HG02981 (cell line): ENCODE results near the gene POMZP3.
"Not testable (repeated sequence)": the region's sequence is repeated elsewhere in the genome, so short reads cannot be mapped to it uniquely, and the experiment has no call there.

Experiments used
- ATAC-seq: cut with Tn5 transposase; IDR thresholded peaks from one replicate; pipeline ENCODE4 v1.9.1; 2021; ENCODE audit warnings: mild to moderate bottlenecking, moderate library complexity; ENCODE audit not compliant: unreplicated experiment

Gene POMZP3

DNA sequence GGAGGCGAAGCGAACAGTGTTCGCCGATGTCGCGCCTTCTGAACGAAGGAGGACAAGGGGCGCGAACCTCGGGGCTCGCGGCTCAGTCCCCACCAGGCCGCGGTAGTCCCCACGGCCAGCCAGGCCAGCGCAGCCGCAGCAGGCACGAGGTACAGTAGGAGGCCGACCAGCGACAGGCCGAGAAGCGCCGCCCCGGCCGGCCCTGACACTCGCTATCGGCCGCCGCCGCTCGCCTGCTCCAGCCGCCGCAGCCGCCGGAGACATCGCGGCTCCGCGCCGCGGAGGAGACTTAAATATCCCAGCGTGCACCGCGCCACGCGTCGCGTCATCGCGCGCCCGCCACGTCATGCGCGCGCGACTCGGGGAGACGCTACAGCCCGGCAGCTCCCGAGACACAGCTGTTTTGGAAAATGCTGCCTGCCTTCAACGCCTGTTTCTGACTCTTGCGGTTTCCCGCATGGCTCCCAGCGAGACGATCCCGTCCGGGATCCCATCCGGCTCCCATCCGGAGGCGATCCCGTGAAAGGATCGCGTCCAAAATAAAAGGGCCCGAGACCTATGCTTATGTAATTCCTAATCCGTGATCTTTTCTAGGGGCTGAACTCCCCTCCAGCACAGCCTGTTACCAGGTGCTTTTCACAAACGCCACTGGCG, at the start of gene POMZP3:
Gene POMZP3 (minus strand): TSS at position 291 of the 654 bp plus-strand sequence. CDS start 1,215 bp downstream, outside the sequence.
- peak; percentile 81 for ATAC-seq

GRCh38 chr7:76675783-76676182, 48.7 kb upstream of the POMZP3 start:
- not testable (repeated sequence) for ATAC-seq

GRCh38 chr7:76673346-76673745, 46.3 kb upstream of the POMZP3 start:
- not testable (repeated sequence) for ATAC-seq

DNA sequence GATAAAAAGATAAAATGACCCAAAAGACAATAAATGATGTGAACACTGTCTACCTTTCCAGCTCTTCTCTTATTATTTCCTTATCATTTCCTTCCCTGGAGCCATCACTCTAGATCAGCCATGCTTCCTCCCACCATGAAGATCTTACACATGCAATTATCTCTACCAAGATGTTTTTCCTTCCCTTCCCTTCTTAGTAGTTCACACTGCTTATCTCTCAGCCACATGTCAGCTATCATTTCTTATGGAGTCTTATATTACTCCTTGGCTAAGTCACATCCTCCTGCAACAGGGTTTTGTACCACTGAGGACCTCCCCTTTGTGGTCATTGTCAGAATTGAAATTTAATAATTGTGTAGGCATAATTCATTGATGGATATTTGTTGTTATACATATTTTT, 32.1 kb upstream of the POMZP3 start:
- not testable (repeated sequence) for ATAC-seq

- not testable (repeated sequence) for ATAC-seq
Measured at GRCh38 chr7:76656425-76656824, 29.3 kb upstream of the POMZP3 start.

GRCh38 chr7:76642620-76643019, 15.5 kb upstream of the POMZP3 start:
- not testable (repeated sequence) for ATAC-seq

DNA sequence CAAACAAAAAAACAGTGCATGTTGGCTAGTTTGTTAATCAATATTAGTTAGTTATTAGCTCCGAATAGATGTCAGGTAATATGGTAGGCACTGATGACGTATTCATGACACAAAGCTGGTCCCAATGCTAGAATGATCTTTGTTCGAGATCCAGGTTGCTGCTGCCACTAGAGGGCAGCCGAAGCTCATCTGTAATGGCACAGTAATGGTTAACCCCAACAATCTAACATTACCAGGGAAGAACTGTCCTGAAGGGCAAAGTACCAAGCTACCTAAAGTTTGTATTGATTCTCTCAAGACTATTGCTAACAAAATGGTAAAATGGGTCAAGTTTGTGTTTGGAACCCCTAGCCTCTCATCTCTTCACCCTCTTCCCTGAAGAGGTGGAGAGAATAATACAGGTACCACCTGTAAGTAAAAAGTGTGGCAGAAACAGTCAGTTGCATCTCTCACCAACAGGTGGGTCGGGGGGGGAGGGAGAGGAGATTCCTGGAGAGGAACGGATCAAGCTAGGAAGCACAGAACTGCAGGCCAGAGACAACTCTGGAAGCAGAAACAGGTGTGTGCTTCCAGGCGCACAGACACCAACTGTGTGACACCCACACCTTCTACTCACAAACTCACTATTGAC, 10.1 kb upstream of the POMZP3 start:
- peak; percentile 92 for ATAC-seq

- peak; percentile 51 for ATAC-seq
Measured at GRCh38 chr7:76626581-76626980, 498 bp downstream of the POMZP3 start.

GRCh38 chr7:76619439-76620190, 7.5 kb downstream of the POMZP3 start:
- ATAC-seq = not testable (repeated sequence)

- not testable (repeated sequence) for ATAC-seq
Measured at GRCh38 chr7:76613783-76614182, 13.3 kb downstream of the POMZP3 start.

GRCh38 chr7:76612232-76612631, 14.8 kb downstream of the POMZP3 start:
- ATAC-seq = not testable (repeated sequence)

- not testable (repeated sequence) for ATAC-seq
Measured at GRCh38 chr7:76609864-76610263, 17.2 kb downstream of the POMZP3 start.

DNA sequence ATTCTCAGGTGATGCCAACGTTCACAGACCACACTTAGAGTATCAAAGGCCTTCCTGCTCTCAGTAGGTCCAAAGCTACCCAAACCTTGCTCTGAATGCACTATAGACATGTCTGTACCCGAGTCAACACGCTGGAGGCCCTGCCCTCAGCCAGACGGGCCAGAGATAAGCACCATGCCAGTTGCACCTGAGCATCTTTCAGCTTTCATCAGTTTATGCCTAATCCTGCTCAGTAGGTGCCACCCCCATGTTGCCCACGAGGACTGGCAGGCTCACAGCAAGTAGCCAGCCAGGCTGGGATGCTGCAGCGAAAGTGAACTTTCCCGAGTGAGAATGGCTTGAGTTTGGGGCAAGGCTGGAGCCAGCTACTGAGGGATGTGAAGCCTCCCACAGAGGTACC, 18.6 kb downstream of the POMZP3 start:
- not testable (repeated sequence) for ATAC-seq

GRCh38 chr7:76606027-76606426, 21.1 kb downstream of the POMZP3 start:
- ATAC-seq = peak; percentile 96

DNA sequence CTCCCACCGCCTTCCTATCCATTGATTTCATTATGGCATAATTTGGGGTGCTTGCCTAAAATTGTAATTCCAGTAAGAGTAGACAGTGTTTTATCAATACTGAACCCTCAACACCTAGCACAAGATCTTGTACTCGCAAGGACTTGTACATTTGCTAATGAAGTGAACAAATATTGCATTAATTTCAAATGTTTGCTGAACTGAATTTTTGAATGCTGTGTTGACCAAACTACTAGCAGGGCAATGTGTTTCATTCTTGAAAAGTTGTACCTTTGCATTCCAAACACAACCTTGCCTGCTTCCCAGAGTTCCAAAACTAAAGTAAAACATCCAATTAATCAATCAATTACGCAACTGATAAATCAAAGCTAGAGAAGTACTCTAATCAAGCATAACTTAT, 26.4 kb downstream of the POMZP3 start:
- not testable (repeated sequence) for ATAC-seq

DNA sequence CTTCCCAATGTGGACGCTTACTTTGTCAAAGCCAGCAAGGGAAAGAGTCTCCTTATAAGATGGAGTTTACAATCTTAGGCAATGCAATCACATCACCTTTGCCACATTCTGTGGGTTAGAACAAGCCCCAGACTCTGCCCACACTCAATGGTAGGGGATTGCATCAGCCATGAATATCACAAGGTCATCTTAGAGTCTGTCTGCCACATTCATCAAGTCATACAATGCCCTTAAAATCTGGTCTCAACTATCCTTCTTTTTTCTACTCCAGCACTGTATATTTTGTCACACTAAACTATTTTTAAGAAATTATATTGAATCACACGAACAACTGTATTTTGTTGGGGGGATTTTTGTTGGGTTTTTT, 27.0 kb downstream of the POMZP3 start:
- ATAC-seq = not testable (repeated sequence)

GRCh38 chr7:76598590-76599264, 28.4 kb downstream of the POMZP3 start:
- not testable (repeated sequence) for ATAC-seq

DNA sequence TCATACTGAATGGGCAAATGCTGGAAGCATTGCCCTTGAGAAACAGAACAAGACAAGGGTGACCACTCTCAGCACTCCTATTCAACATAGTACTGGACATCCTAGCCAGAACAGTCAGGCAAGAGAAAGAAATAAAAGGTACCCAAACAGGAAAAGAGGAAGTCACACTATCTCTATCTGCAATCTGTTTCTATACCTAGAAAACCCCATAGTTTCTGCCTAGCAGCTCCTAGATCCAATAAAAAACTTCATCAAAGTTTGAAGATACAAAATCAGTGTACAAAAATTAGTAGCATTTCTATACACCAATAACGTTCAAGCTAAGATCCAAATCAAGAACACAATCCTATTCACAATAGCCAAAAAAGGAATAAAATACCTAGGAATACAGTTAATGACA, 29.8 kb downstream of the POMZP3 start:
- ATAC-seq = not testable (repeated sequence)

DNA sequence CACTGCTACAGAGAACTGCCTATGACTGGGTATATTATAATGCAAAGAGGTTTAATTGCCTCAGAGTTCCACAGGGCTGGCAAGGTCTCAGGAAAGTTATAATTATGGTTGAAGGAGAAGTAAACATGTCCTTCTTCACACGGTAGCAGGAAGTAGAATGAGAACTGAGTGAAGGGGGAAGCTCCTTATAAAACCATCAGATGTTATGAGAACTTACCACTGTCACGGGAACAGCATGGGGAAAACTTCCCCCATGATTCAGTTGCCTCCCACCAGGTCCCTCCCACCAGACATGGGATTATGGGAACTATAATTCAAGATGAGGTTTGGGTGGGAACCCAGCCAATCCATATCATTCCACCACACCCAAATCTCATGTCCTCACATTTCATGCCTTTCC, 34.4 kb downstream of the POMZP3 start:
- ATAC-seq = not testable (repeated sequence)

DNA sequence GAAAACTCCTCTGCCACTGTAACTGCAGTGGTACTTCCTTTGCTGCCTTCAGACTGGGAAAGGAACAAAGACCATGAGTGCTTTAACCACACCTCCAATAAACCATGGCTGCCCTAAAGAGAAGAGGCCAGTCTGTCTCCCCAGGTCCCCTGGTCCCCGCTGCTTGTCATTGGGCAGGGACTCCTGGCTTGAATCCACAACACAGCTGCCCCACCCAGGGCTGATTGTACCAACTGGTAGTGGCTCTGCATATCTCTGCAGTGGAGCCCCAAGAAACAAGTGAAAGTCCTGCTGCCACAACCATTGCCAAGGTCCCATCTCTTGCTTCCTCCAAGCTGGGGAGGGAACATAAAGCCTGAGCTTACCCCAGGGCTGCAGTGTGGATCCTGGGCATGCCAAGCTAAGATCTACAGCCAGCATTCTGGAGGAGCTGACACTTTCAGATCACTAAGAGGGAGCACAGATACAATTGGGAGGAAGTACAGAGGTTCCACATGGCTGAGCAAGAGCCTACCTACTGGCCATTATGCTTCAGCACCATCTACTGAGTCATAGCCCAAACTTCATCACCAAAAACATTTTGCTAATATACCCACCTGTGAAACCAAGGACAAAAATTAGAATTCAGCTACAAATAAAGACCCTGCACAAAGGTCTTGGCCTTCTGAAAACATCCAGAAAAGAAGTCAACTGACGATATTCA, 35.3 kb downstream of the POMZP3 start:
- ATAC-seq = peak; percentile 63

- ATAC-seq = not testable (repeated sequence)
Measured at GRCh38 chr7:76591033-76591432, 36.0 kb downstream of the POMZP3 start.
